HG03097 (cell line): ENCODE data around the gene TMEM221.
"Not testable (repeated sequence)": the region's sequence is repeated elsewhere in the genome, so short reads cannot be mapped to it uniquely, and the experiment has no call there.

ENCODE experiments used
- ATAC-seq: cut with Tn5 transposase; IDR thresholded peaks from one replicate; pipeline ENCODE4 v1.9.1; 2021; ENCODE audit not compliant: unreplicated experiment, low FRiP score

Gene TMEM221

GRCh38 chr19:17475011-17475540, 26.6 kb upstream of the TMEM221 start:
- ATAC-seq: not testable (repeated sequence)

- ATAC-seq: no peak
These were observed 24.6 kb upstream of the TMEM221 start for GRCh38 chr19:17473041-17473440.

- ATAC-seq: no peak
These were observed 23.1 kb upstream of the TMEM221 start for GRCh38 chr19:17471410-17472125.

- ATAC-seq: peak; percentile 71
These were observed 21.8 kb upstream of the TMEM221 start, which contains the start of gene SLC27A1 for GRCh38 chr19:17470068-17470841. Gene SLC27A1 (plus strand): TSS chr19:17470524. CDS start chr19:17470541, 17 bp downstream.

GRCh38 chr19:17469481-17470067, 21.1 kb upstream of the TMEM221 start:
- ATAC-seq: peak; percentile 47

GRCh38 chr19:17469092-17469480, 20.6 kb upstream of the TMEM221 start:
- no peak for ATAC-seq

GRCh38 chr19:17468302-17469091, 20.0 kb upstream of the TMEM221 start:
- ATAC-seq: no peak

- ATAC-seq: no peak
These were observed 19.2 kb upstream of the TMEM221 start for GRCh38 chr19:17467471-17468301.

- ATAC-seq: no peak
These were observed 18.0 kb upstream of the TMEM221 start for GRCh38 chr19:17466487-17466850.

- ATAC-seq: no peak
These were observed 12.1 kb upstream of the TMEM221 start, which contains the start of gene NXNL1 for GRCh38 chr19:17460372-17461230. Gene NXNL1 (minus strand): TSS chr19:17460926. CDS start chr19:17460869, 57 bp downstream.

GRCh38 chr19:17458970-17459369, 10.5 kb upstream of the TMEM221 start:
- no peak for ATAC-seq

- no peak for ATAC-seq
These were observed 9.1 kb upstream of the TMEM221 start for GRCh38 chr19:17457616-17458015.

- no peak for ATAC-seq
These were observed 7.7 kb upstream of the TMEM221 start for GRCh38 chr19:17456127-17456526.

- ATAC-seq: no peak
These were observed 7.0 kb upstream of the TMEM221 start for GRCh38 chr19:17455308-17456123.

GRCh38 chr19:17454576-17455071, 6.2 kb upstream of the TMEM221 start:
- ATAC-seq: no peak

GRCh38 chr19:17451820-17452219, 3.4 kb upstream of the TMEM221 start:
- ATAC-seq: no peak

GRCh38 chr19:17450264-17451075, 2.0 kb upstream of the TMEM221 start:
- no peak for ATAC-seq
